K562 (cell line): ENCODE measurements around the gene TMEM187. TPM values are rescaled to one million over a fixed set of nuclear protein-coding genes. Genes with fewer than 3 reads are reported as not detected.

ENCODE experiments used
- ATAC-seq: fragments of 200-7000 bp; cut with Tn5 transposase; 3 replicates; pipeline ENCODE4 v1.9.1; 2020; ENCODE audit warnings: moderate library complexity
- BruUV-seq: library from RNA; stranded (reverse); fragments of 400-500 nt; replicated peaks from 2 replicates; lab custom pipeline; 2021; lab: Mats Ljungman, UMichigan
- CTCF ChIA-PET: fragments of 300-600 bp; formaldehyde crosslinking; extraction: SDS; loops from one replicate; lab custom pipeline; 2021; ENCODE audit warnings: low intra/inter-chr PET ratio; lab: Yijun Ruan, JAX
- POLR2A ChIA-PET: fragments of 300-600, 350-650 bp; sonication (Branson Sonifier 250); formaldehyde crosslinking; extraction: SDS; loops from one replicate; lab custom pipeline; 2021; ENCODE audit warnings: antibody characterized with exemption, inconsistent platforms; lab: Yijun Ruan, JAX
- DNase-seq, 4 experiments: peaks; one replicate each; pipeline versions ENCODE4 v3.0.0 to v3.0.0-alpha.2; 2011 to 2018; ENCODE audit warnings: low spot score in 3 of 4, mixed read lengths in 3 of 4; ENCODE audit errors: extremely low read depth in 1 of 4
- FAIRE-seq: peaks from 2 replicates; lab custom pipeline; 2011; peaks lifted over from hg19 to GRCh38; lab: Jason Lieb, UNC
- H2AFZ ChIP-seq: 2 replicates; pipeline ENCODE4 v1.6.0; 2011; ENCODE audit warnings: low read depth, low read length, control low read depth, inconsistent platforms
- H3K27ac ChIP-seq: fragments of 200-600 bp; 3 replicates; pipeline ENCODE4 v1.8.0; 2011; ENCODE audit warnings: low read depth, mild to moderate bottlenecking, control low read depth, inconsistent platforms, low read length, moderate library complexity, mixed read lengths; ENCODE audit errors: extremely low read depth
- H3K27me3 ChIP-seq, 2 experiments: fragments of 300-600 bp in 1 of 2; 2 replicates in 1 of 2; 3 replicates in 1 of 2; pipeline versions ENCODE4 v1.6.0 to v1.8.0; 2011; ENCODE audit warnings: inconsistent platforms in 2 of 2, low read length in 2 of 2, mild to moderate bottlenecking in 1 of 2, mixed read lengths in 1 of 2, moderate library complexity in 1 of 2; ENCODE audit not compliant: control insufficient read depth in 2 of 2, insufficient read depth in 2 of 2
- H3K36me3 ChIP-seq: fragments of 300-600 bp; 3 replicates; pipeline ENCODE4 v1.8.0; 2011; ENCODE audit warnings: mild to moderate bottlenecking, low read length, inconsistent platforms; ENCODE audit not compliant: control insufficient read depth, insufficient read depth
- H3K4me1 ChIP-seq, 2 experiments: fragments of 200-600 bp in 1 of 2; replicated peaks in 1 of 2; 2 replicates in 1 of 2; 3 replicates in 1 of 2; pipeline versions ENCODE4 v1.5.1 to v1.8.0; 2011; ENCODE audit warnings: inconsistent platforms in 2 of 2, low read length in 2 of 2, mild to moderate bottlenecking in 1 of 2, mixed read lengths in 1 of 2, moderate library complexity in 1 of 2; ENCODE audit not compliant: control insufficient read depth in 2 of 2, insufficient read depth in 2 of 2
- H3K4me2 ChIP-seq: 2 replicates; pipeline ENCODE4 v1.6.1; 2011; ENCODE audit warnings: low read length, control low read depth, inconsistent platforms, mixed read lengths; ENCODE audit not compliant: insufficient read depth
- H3K4me3 ChIP-seq: fragments of 200-600 bp; sonication (generic), shearing (Covaris generic); 2 replicates; pipeline ENCODE4 v1.5.1; 2016; ENCODE audit warnings: control low read depth, inconsistent platforms
- H3K79me2 ChIP-seq: fragments of 200-600 bp; 3 replicates; pipeline ENCODE4 v1.8.0; 2011; ENCODE audit warnings: low read length, inconsistent platforms; ENCODE audit not compliant: control insufficient read depth, insufficient read depth
- H3K9ac ChIP-seq, 2 experiments: 2 replicates each; pipeline versions ENCODE4 v1.6.0 to v1.6.1; 2011; ENCODE audit warnings: low read depth in 2 of 2, low read length in 2 of 2, control low read depth in 1 of 2, inconsistent platforms in 1 of 2, mild to moderate bottlenecking in 1 of 2, mixed read lengths in 1 of 2; ENCODE audit not compliant: insufficient read depth in 1 of 2
- H3K9me1 ChIP-seq: one replicate; pipeline ENCODE4 v1.6.0; 2011; ENCODE audit warnings: inconsistent platforms, mild to moderate bottlenecking, low read length, moderate library complexity; ENCODE audit not compliant: control insufficient read depth, insufficient read depth
- H3K9me3 ChIP-seq: replicated peaks from 2 replicates; pipeline ENCODE4 v1.5.1; 2011; ENCODE audit warnings: low read depth, low read length, inconsistent platforms; ENCODE audit not compliant: control insufficient read depth, insufficient read depth
- H4K20me1 ChIP-seq: replicated peaks from 2 replicates; pipeline ENCODE4 v1.6.1; 2011; ENCODE audit warnings: low read length, inconsistent platforms, mixed read lengths; ENCODE audit not compliant: control insufficient read depth, insufficient read depth
- DEAF1 ChIP-seq: fragments of 450-650 bp; formaldehyde crosslinking; IDR thresholded peaks from 2 replicates; pipeline ENCODE4 v1.4.0; 2020; ENCODE audit warnings: mild to moderate bottlenecking, moderate library complexity
- RBFOX2 ChIP-seq: fragments of 200-400 bp; formaldehyde crosslinking; IDR thresholded peaks from 2 replicates; pipeline ENCODE4 v1.6.1; 2017; ENCODE audit warnings: low read depth, mild to moderate bottlenecking, low read length, moderate library complexity
- WGBS: fragments of 100-300 bp; shearing (Covaris generic); methylation state at CpG from one replicate; pipeline ENCODE4 v1.1.6; 2016; ENCODE audit warnings: low coverage, mixed read lengths; ENCODE audit not compliant: insufficient coverage; ENCODE audit errors: missing lambda C conversion rate; 5-methylcytosine and 5-hydroxymethylcytosine counted together
- in situ Hi-C: fragments of 300-500 bp; cut with MboI; formaldehyde crosslinking; loops from 4 replicates; pipeline ENCODE4 v1.15.0; 2018; ENCODE audit warnings: inconsistent platforms, mixed read lengths
- intact Hi-C: fragments of 100-400 bp; cut with micrococcal nuclease; formaldehyde crosslinking; loops from 2 replicates; pipeline ENCODE4 v1.14.2; 2022
- polyA plus RNA-seq, 8 experiments: library from polyadenylated mRNA; depleted of rRNA in 4 of 8; stranded (reverse) in 5 of 8; unstranded in 3 of 8; fragments of >200 nt; fragmentation: Nextera tagmentation in 2 of 8; fragmentation: Illumina TruSeq in 1 of 8; extraction: Ambion mirVana in 2 of 8; extraction: Trizol in 1 of 8; gene quantifications; 2 replicates each; pipeline versions ENCODE4 v1.2.1 to v1.2.3, GENCODE V29; 2011 to 2014; ENCODE audit warnings: inconsistent platforms in 1 of 8, missing spikeins in 1 of 8
- total RNA-seq, 7 experiments: library from RNA; depleted of rRNA in 6 of 7; stranded (reverse); fragments of >200 nt in 6 of 7; fragmentation: Illumina TruSeq in 2 of 7; extraction: Trizol in 2 of 7; gene quantifications; 2 replicates each; pipeline versions ENCODE4 v1.2.1 to v1.2.3, GENCODE V29; 2011 to 2021; ENCODE audit warnings: low replicate concordance in 1 of 7

Gene TMEM187
- total and polyA plus RNA-seq, 9 of the 15 experiments (the other 6 are each of a cell fraction or from before 2014, with no cell fraction given) = 0.13 to 6.4 (median 1.6) TPM

DNA sequence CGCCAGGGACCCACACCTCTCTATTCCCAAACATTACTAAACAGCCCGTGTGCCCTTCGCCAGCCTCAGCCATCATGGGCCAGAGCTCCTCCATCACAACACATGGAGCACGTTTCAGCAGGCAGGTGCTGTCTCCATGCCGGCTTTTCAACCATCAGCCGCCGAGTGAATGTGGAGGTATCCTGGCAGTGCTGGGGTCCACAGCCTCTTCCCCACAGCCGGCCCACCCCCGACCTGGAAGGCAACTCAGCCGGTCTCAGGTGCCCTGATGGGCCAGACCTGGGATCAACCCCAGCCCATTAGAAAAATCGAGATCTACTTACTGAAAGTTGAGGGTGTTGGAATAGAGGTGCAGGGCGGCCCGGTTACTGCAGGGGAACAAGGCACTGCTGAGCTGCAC lies 40.8 kb upstream of the TMEM187 start:
- 95% methylated on average over 5 of the region's 13 CpGs for WGBS
- Histone ChIP-seq H3K27ac (no peak overlapping the region), H3K27me3 (no peaks in the 10 kb centered on the region), H4K20me1 (no peaks in the 10 kb centered on the region), H3K9ac (peak overlapping the region in 1 of 2 experiments; percentile 78; a peak in 1 of 4 replicates), H3K36me3 (peaks cover 48% of the 10 kb centered on the region), H3K4me2 (no peak overlapping the region), H3K4me3 (no peak overlapping the region), H3K4me1 (peaks cover 27 to 59% of the 10 kb centered on the region in 2 experiments; a peak in 4 of 5 replicates), H3K9me3 (no peaks in the 10 kb centered on the region), H3K9me1 (no peaks in the 10 kb centered on the region), H2AFZ (no peak overlapping the region), H3K79me2 (peaks cover 44% of the 10 kb centered on the region)
- intact Hi-C loops = no loop called here
- ATAC-seq = no peak
- POLR2A ChIA-PET = interaction anchor here (0.6 kb wide), 2 partner anchors 39 to 160 kb away, joined by 3 read pairs; no protein-coding TSS in a partner anchor
- CTCF ChIA-PET = no interaction called here
- in situ Hi-C loops = no loop called here
- DNase-seq = no peak
- TF ChIP-seq DEAF1 (no peak), RBFOX2 (peak; percentile 31; the same call in 1 of the 2 replicates)
- BruUV-seq = no TSS peak
- no peak for FAIRE-seq
